ENCODE measurements around the gene C20orf144.

Gene C20orf144

DNA sequence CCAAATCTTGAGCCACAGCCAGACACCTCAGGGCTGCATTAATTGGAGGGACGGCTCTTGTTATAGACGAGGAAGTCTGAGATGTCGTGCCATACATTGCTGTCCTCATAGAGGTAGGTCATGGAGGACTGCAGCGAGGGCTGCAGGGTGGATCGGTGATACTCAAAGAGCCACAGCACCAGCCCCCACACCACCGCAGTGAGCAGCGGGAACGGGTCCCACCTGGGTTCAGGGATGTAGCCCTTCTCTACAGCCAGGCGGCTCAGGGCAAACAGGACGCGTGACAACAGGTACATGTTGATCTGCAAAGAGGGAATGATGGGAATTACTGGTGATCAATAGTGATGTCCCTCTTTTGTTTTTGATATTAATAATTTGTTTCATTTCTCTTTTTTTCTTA is 45.5 kb downstream of the C20orf144 start:
- no peak overlapping the region for H3K4me3 ChIP-seq
- no peak overlapping the region for H3K27ac ChIP-seq

DNA sequence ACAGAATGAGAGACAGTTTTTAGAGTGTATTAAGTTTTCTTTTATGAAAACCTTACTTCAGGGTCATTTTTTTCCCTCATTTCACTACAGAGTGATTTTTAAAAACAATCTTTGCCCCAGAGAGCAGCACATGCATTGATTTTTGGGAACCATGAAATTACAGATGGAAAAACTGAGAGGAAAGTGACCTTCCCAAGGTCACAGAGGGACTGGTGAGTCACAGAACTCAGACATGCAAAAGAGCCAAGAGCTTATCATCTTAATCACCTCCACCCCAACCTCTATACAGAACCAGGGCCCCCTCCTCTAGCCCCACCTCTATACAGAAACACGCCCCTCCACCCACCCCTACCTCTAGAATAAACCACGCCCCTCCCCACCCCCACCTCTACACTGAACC is 47.3 kb downstream of the C20orf144 start:
- H3K27ac ChIP-seq: no peak overlapping the region
- H3K4me3 ChIP-seq: no peak overlapping the region

DNA sequence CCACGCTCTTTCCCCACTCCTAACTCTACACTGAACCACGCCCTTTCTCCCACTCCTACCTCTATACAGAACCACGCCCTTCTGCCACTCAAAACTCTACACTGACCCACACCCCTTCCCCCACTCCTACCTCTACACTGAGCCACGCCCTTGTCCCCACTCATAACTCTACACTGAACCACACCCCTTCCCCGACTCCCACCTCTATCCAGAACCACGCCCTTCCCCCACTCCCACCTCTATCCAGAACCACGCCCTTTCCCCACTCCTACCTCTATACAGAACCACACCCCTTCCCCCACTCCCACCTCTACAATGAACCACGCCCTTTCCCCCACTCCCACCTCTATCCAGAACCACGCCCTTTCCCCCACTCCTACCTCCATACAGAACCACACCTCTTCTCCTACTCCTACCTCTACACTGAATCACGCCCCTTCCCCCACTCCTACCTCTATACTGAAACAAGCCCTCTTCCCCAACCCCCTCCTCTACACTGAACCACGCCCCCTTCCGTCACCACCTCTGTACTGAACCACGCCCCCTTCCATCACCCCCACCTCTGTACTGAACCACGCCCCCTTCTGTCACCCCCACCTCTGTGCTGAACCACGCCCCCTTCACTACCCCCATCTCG is 47.9 kb downstream of the C20orf144 start:
- peak overlapping the region in 1 of 21 experiments; percentile 49 for H3K27ac ChIP-seq
- H3K4me3 ChIP-seq: no peak overlapping the region

DNA sequence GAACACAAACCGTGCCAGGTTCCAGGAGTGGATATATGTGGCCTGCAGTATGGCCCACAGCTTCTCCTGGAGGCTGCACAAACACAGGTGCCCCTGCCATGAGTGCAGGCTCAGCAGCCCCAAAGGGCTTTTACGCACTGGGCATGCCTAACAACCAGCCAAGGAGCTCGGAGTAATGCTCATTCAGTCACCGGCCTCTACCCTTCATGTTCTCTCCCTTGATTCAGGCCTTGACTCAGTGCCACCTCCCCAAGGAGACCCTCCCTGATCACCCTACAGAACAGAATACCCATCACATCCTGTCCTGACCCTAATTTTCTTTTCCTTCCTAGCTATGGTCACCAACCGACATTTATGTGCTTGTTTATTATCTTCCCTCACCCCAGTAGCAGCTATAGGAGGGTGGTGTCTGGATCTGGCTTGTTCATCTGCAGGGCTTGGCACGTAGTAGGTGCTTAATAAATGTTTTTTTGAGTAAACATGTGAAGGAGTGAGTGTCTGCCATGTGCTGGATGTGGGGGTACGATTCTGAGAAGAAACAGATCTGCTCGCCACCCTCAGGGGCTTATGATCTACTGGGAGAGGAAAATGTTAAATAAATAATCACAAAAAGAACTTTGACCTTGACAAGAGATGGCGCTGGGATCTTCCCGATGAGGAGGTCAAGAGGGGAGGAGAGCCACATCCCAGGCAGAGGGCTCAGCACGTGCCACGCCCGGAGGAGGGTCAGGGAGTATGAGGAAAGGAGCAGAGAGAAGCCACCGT is 48.7 kb downstream of the C20orf144 start:
- H3K4me3 ChIP-seq: no peak overlapping the region
- no peak overlapping the region for H3K27ac ChIP-seq

DNA sequence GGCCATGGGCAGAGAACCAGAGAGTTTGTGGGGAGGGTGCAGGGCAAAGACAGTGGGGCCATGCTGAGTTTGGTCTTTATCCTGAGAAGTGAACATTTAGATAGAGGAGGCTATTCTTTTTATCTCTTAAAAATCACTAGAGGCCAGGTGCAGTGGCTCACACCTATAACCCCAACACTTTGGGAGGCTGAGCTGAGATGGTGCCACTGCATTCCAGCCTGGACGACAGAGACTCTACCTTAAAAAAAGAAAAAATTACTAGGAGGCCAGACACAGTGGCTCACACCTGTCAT is 49.3 kb downstream of the C20orf144 start:
- Histone ChIP-seq H3K4me3 (no peak overlapping the region), H3K27ac (no peak overlapping the region)

All from skin epidermis (tissue), 12 donors.